ENCODE measurements around the gene CCDC93.

The CCDC93 gene

DNA sequence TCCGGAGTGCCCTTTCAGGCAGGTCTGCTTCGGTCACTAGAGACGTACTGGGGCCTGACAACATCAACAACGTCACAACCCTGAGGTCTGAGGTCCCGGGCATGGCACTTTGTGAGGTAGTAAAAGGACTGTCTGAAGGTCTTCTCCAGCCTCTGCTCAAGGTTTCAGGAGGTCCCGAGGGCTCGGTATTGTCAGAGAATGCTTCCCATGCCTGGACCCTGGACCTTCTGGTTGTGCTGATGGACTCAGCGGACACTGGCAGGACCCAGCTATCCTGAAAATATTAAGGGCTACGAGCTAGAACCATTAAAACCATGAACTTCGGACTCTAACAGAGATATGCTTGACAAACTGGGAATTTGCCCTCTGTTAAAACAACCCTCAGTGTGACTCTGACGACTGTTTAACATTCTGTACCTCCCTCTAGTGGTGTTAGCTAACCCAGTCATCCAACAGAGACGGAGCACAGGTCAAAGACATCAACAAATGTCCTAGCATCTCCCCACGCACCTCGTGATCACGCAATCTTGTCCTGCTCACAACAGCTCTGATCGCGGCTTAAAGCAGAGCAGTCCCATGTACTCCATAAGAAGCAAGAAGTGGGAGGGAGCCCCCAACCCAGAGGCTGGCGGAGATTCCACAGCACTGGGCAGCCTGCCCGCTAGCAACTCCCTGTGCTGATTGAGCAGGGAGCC lies 96.5 kb downstream of the CCDC93 start:
- DNase-seq (ENCODE audit: low read depth) = no peak
- TF ChIP-seq, protein P1, sequence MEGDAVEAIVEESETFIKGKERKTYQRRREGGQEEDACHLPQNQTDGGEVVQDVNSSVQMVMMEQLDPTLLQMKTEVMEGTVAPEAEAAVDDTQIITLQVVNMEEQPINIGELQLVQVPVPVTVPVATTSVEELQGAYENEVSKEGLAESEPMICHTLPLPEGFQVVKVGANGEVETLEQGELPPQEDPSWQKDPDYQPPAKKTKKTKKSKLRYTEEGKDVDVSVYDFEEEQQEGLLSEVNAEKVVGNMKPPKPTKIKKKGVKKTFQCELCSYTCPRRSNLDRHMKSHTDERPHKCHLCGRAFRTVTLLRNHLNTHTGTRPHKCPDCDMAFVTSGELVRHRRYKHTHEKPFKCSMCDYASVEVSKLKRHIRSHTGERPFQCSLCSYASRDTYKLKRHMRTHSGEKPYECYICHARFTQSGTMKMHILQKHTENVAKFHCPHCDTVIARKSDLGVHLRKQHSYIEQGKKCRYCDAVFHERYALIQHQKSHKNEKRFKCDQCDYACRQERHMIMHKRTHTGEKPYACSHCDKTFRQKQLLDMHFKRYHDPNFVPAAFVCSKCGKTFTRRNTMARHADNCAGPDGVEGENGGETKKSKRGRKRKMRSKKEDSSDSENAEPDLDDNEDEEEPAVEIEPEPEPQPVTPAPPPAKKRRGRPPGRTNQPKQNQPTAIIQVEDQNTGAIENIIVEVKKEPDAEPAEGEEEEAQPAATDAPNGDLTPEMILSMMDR (IDR thresholded peaks at IDR 0.05; ENCODE audit: low read depth, low read length, missing control alignments) = peak; percentile 27
- in situ Hi-C loops (cut with HindIII; ENCODE audit: low sequenced_read_pairs) = no loop called here
- H3K4me3 ChIP-seq (ENCODE audit: low read depth, low read length) = no peak overlapping the region

DNA sequence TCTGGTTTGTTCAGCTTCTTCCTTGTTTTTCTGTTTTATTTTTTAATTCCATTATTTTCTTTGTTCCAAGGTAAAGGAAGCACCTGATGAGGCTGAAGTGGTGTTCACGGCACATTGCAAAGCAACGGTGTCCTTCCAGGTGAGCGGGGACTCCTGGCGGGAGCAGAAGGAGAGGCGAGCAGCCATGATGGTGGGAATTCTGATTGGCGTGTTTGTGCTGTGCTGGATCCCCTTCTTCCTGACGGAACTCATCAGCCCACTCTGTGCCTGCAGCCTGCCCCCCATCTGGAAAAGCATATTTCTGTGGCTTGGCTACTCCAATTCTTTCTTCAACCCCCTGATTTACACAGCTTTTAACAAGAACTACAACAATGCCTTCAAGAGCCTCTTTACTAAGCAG lies 110.9 kb downstream of the CCDC93 start:
- no peak for DNase-seq (ENCODE audit: low read depth)
- in situ Hi-C loops (cut with HindIII; ENCODE audit: low sequenced_read_pairs) = no loop called here
- TF ChIP-seq, protein P1 (IDR thresholded peaks at IDR 0.05; ENCODE audit: low read depth, low read length, missing control alignments) = no peak
- no peak overlapping the region for H3K4me3 ChIP-seq (ENCODE audit: low read depth, low read length)

DNA sequence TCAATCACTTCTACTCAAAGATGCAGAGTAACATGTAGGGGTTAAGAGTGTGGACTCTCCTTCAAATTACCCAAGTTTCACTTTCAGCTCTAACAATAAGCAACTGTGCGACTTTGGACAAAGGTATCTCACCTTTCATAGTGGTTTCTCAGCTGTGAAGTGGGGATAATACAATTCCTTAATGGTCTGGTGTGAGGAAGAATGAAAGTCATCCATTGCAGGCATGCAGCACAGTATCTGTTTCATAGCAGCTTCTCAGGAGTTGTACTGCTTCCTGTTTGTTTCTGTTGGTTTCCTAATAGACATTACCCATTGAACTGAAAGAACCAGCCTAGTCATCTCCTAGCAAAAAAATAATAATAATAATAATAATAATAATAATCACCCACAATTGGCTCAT lies 125.0 kb downstream of the CCDC93 start:
- H3K4me3 ChIP-seq (ENCODE audit: low read depth, low read length) = no peak overlapping the region
- TF ChIP-seq, protein P1 (IDR thresholded peaks at IDR 0.05; ENCODE audit: low read depth, low read length, missing control alignments) = no peak
- DNase-seq (ENCODE audit: low read depth) = no peak
- in situ Hi-C loops (cut with HindIII; ENCODE audit: low sequenced_read_pairs) = no loop called here

DNA sequence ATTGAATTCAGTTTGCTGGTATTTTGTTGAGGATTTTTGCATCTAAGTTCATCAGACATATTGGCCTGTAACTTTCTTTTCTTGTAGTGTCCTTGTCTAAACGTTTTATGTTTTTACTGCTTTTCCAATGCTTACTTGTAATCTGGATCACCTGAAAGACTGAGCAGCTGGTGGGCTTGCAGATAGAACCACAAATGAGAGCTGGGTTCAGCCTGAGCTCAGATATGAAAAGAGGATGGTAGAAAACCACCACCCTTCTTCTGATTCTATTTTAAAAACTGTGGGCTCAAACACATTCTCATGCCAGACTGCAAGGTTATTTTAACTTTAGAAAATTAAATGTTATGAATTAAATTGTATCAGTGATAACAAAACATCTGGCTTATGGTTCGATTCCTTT lies 128.6 kb downstream of the CCDC93 start:
- TF ChIP-seq, protein P1 (IDR thresholded peaks at IDR 0.05; ENCODE audit: low read depth, low read length, missing control alignments) = no peak
- no peak overlapping the region for H3K4me3 ChIP-seq (ENCODE audit: low read depth, low read length)
- no peak for DNase-seq (ENCODE audit: low read depth)
- in situ Hi-C loops (cut with HindIII; ENCODE audit: low sequenced_read_pairs) = no loop called here

DNA sequence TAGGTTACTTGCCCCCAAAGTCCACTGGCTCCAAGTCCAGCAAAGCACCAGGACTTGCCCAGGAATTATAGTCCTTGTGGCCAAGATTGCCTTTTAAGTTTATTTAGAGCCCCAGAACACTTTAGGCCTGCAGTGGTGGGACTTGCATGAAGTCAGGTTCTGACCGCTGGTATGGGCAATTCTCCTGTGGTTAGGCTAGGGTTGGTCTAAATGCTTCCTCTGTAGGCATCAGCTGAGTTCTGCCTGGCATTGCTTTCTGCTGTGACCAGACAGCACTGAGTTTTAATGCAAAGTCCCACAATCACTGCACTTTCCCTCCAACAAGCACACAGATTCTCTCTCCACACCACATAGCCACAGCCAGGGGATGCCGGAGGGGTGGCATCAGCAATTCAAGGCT lies 134.9 kb downstream of the CCDC93 start:
- H3K4me3 ChIP-seq (ENCODE audit: low read depth, low read length) = no peak overlapping the region
- TF ChIP-seq, protein P1 (IDR thresholded peaks at IDR 0.05; ENCODE audit: low read depth, low read length, missing control alignments) = no peak
- DNase-seq (ENCODE audit: low read depth) = no peak
- in situ Hi-C loops (cut with HindIII; ENCODE audit: low sequenced_read_pairs) = no loop called here

DNA sequence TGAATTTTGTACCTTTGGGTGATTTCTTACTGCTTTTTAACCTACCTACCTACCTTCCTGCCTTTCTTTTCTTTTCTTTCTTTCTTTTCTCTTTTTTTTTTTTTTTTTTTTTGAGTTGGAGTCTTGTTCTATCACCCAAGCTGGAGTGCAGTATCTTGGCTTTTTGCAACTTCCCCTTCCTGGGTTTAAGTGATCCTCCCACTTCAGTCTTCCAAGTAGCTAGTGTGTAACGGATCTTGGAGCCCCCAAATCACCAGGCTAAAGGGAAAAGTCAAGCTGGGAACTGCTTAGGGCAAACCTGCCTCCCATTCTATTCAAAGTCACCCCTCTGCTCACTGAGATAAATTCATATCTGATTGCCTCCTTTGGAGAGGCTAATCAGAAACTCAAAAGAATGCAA lies 138.1 kb downstream of the CCDC93 start:
- TF ChIP-seq, protein P1 (IDR thresholded peaks at IDR 0.05; ENCODE audit: low read depth, low read length, missing control alignments) = no peak
- DNase-seq (ENCODE audit: low read depth) = no peak
- H3K4me3 ChIP-seq (ENCODE audit: low read depth, low read length) = no peak overlapping the region
- in situ Hi-C loops (cut with HindIII; ENCODE audit: low sequenced_read_pairs) = no loop called here
